Mammary epithelial cell (primary cell): ENCODE measurements around the gene MT4.

Source experiments
- EZH2 ChIP-seq: IDR thresholded peaks from 2 replicates; pipeline ENCODE4 v1.6.1; 2012; ENCODE audit warnings: low read length, inconsistent platforms, borderline replicate concordance
- TF ChIP-seq, protein P1 (sequence below), 2 donors: IDR thresholded peaks in 1 of 2; conservative IDR thresholded peaks in 1 of 2; 2 replicates each; pipeline ENCODE4 v1.5.1; 2011 to 2012; ENCODE audit warnings: inconsistent platforms in 2 of 2, low read length in 2 of 2, mild to moderate bottlenecking in 2 of 2, control low read depth in 1 of 2, low read depth in 1 of 2; ENCODE audit not compliant: insufficient read depth in 1 of 2; ENCODE audit errors: extremely low read depth in 1 of 2

DNA sequence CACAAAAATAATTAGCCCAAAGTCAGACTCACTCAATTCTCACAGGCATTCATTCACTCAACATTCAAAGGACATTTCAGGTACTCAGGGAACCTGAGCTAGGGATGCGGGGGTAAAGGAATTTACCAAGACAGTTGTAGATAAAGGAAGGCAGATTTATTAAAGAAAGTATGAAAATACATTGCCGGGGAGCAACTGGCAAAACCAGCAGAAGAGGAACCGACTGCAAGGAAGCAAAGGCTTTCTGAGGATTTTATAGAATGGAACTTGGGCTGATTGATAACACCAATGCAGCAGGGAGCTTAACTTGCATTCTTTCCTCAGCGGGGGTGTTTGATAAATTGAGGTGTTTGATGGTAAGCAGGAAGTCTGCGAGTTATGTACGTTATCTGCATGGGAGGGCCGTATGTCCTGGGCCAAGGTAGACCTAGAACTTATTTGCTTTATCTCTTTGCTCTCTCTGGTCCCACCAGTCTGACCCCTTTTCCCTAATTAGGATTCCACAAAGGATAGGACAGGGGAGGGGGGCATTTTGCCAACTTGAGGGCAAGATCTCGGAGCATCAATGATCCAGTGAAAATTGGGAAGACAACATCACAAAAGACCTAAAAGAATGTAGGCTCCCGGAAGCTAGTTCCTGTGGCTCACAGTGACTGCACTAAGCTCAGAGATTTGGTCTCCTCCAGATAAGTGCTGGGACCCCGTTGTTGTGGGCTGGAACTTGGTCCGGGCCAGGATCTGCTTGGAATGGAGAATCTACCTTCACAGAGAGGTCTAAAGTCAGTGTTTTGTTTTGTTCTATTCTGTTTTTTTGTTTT lies 18.7 kb downstream of the MT4 start:
- no peak for TF ChIP-seq EZH2
- TF ChIP-seq, protein P1, sequence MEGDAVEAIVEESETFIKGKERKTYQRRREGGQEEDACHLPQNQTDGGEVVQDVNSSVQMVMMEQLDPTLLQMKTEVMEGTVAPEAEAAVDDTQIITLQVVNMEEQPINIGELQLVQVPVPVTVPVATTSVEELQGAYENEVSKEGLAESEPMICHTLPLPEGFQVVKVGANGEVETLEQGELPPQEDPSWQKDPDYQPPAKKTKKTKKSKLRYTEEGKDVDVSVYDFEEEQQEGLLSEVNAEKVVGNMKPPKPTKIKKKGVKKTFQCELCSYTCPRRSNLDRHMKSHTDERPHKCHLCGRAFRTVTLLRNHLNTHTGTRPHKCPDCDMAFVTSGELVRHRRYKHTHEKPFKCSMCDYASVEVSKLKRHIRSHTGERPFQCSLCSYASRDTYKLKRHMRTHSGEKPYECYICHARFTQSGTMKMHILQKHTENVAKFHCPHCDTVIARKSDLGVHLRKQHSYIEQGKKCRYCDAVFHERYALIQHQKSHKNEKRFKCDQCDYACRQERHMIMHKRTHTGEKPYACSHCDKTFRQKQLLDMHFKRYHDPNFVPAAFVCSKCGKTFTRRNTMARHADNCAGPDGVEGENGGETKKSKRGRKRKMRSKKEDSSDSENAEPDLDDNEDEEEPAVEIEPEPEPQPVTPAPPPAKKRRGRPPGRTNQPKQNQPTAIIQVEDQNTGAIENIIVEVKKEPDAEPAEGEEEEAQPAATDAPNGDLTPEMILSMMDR (conservative IDR thresholded peaks at IDR 0.05 in 1 of 2, IDR thresholded peaks at IDR 0.05 in 1 of 2; ENCODE audit: extremely low read depth in 1 of 2, insufficient read depth in 1 of 2, low read depth in 1 of 2, low read length in 2 of 2): no peak
